ENCODE results near the gene RAB38. TPM values are rescaled to one million over a fixed set of nuclear protein-coding genes. Genes with fewer than 3 reads are reported as not detected.

RAB38 gene
- total and polyA plus RNA-seq, 2 donors (not counting 1 experiment from before 2014, with no cell fraction given): not detected

DNA sequence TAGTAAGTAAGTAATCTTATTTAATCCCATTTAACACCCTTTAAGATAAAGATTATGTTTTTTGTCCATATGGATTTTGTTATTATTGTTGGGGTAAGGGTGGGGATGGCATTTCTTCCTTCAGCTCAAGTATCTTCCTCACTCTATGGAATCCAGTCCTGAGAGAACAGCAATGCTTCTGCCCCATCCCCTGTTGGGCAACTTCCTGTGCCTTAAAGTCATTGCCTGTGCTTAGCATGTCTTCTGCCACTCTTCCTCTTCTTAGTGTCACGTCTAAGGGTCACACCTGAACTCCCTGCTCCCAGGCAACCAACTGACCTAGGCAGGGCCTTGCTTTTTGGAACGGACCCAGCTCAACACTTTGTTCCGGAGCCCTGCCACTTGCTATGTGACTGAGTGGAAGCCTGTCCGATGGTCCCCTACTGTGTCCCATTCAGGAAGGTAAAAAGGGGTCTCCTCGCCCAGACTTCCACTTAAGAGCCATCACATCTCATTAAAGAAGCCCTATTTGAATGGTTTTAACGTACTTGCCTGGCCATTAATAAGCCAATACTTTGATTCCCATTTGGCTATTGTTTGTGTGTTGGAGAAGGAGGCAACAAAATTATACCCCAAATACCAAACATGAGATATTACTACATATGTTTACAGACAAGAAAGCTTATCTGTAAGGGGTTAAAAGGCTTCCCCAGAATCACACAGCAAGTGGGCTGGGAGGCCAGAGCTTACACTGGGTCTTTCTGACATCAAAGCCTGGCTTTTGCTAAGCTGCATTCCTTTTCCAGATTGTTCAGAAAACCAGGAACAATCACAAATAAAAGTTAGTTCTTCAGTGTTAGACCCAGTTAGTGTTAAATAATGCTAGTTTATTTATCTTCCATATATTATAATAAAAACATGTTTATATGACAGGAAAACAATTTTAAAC lies 59.2 kb downstream of the RAB38 start:
- TF ChIP-seq EZH2 (IDR thresholded peaks at IDR 0.05; ENCODE audit: borderline replicate concordance, insufficient read depth, low read depth, low read length, poor library complexity, severe bottlenecking): no peak
- TF ChIP-seq, protein P1, sequence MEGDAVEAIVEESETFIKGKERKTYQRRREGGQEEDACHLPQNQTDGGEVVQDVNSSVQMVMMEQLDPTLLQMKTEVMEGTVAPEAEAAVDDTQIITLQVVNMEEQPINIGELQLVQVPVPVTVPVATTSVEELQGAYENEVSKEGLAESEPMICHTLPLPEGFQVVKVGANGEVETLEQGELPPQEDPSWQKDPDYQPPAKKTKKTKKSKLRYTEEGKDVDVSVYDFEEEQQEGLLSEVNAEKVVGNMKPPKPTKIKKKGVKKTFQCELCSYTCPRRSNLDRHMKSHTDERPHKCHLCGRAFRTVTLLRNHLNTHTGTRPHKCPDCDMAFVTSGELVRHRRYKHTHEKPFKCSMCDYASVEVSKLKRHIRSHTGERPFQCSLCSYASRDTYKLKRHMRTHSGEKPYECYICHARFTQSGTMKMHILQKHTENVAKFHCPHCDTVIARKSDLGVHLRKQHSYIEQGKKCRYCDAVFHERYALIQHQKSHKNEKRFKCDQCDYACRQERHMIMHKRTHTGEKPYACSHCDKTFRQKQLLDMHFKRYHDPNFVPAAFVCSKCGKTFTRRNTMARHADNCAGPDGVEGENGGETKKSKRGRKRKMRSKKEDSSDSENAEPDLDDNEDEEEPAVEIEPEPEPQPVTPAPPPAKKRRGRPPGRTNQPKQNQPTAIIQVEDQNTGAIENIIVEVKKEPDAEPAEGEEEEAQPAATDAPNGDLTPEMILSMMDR (IDR thresholded peaks at IDR 0.05): no peak
- Histone ChIP-seq H4K20me1 (ENCODE audit: control insufficient read depth, insufficient read depth, low read length, poor library complexity, severe bottlenecking) (no peaks in the 10 kb centered on the region), H2AFZ (ENCODE audit: insufficient read depth, low read depth, low read length, poor library complexity, severe bottlenecking) (no peak overlapping the region), H3K4me3 (ENCODE audit: control extremely low read depth in 1 of 5, extremely low read depth in 1 of 5, insufficient read depth in 1 of 5, low read depth in 2 of 5, low read length in 4 of 5) (no peak overlapping the region), H3K27me3 (replicated peaks in 1 of 4; ENCODE audit: control extremely low read depth in 1 of 4, control insufficient read depth in 3 of 4, insufficient read depth in 4 of 4, low read length in 3 of 4) (no peaks in the 10 kb centered on the region), H3K4me1 (ENCODE audit: control insufficient read depth in 2 of 2, insufficient read depth in 2 of 2, low read length in 2 of 2) (no peaks in the 10 kb centered on the region), H3K9ac (ENCODE audit: low read length) (no peak overlapping the region), H3K9me3 (ENCODE audit: control extremely low read depth in 1 of 3, control insufficient read depth in 2 of 3, insufficient read depth in 1 of 3, low read length in 2 of 3) (no peaks in the 10 kb centered on the region), H3K27ac (ENCODE audit: low read length in 2 of 2) (no peak overlapping the region), H3K79me2 (ENCODE audit: control insufficient read depth, insufficient read depth, low read length) (no peaks in the 10 kb centered on the region), H3K36me3 (replicated peaks in 1 of 2; ENCODE audit: control extremely low read depth in 1 of 2, control insufficient read depth in 1 of 2, extremely low read depth in 1 of 2, insufficient read depth in 2 of 2, low read length in 1 of 2) (no peaks in the 10 kb centered on the region), H3K4me2 (replicated peaks; ENCODE audit: low read depth, low read length, poor library complexity, severe bottlenecking) (no peak overlapping the region)
- Mint-ChIP-seq H3K4me1 (no peaks in the 10 kb centered on the region), H3K27me3 (peaks cover 4% of the 10 kb centered on the region), H3K9me3 (ENCODE audit: insufficient read depth) (no peaks in the 10 kb centered on the region), H3K27ac (no peak overlapping the region), H3K4me3 (no peak overlapping the region)
- intact Hi-C loops (cut with micrococcal nuclease): no loop called here
- WGBS (ENCODE audit: insufficient coverage): 76% methylated on average over 3 of the region's 6 CpGs
- no peak for ATAC-seq (ENCODE audit: low read depth)
- no peak for DNase-seq
- CTCF ChIA-PET: interaction anchor here (0.6 kb wide), 1 partner anchor 1136 kb away, joined by 3 read pairs; no protein-coding TSS in a partner anchor
- POLR2A ChIA-PET: no interaction called here

DNA sequence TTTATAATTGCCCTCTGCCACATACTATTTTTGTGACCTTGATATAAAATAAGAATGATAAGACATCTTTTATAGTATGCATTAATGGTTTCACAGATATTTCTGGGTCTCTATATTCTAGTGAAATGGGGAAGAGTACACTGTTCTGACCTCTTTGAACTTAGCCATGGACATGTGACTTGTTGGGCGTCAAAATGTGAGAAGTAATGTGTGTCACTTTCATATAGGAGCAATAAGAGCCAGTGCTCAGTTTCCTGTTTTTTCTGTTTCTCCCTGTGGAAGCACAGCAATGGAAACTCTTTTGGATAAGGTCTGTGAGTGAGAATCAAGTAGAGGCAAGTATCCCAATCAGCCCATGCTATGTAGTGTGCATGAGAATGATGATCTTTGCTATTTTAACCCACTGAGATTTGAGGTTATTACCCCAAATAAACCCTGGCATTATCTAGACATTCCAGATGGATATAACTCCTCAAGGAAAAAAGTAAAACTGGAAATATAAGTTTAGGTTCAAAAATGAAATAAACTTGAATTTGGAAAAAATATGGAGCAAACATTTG lies 60.7 kb downstream of the RAB38 start:
- H3K4me3 ChIP-seq (ENCODE audit: control extremely low read depth in 1 of 5, extremely low read depth in 1 of 5, insufficient read depth in 1 of 5, low read depth in 2 of 5, low read length in 4 of 5): no peak overlapping the region
- H3K9me3 ChIP-seq (ENCODE audit: control extremely low read depth in 1 of 3, control insufficient read depth in 2 of 3, insufficient read depth in 1 of 3, low read length in 2 of 3): no peaks in the 10 kb centered on the region
- 86% methylated on average over 1 of the region's 1 CpG for WGBS (ENCODE audit: insufficient coverage)
- no peaks in the 10 kb centered on the region for H3K4me1 Mint-ChIP-seq
- no peak overlapping the region for H3K27ac ChIP-seq (ENCODE audit: low read length in 2 of 2)
- H3K4me3 Mint-ChIP-seq: no peak overlapping the region
- TF ChIP-seq EZH2 (IDR thresholded peaks at IDR 0.05; ENCODE audit: borderline replicate concordance, insufficient read depth, low read depth, low read length, poor library complexity, severe bottlenecking): no peak
- TF ChIP-seq, protein P1 (IDR thresholded peaks at IDR 0.05): no peak
- intact Hi-C loops (cut with micrococcal nuclease): no loop called here
- CTCF ChIA-PET: no interaction called here
- no peaks in the 10 kb centered on the region for H3K27me3 Mint-ChIP-seq
- ATAC-seq (ENCODE audit: low read depth) (no peak), DNase-seq (no peak)
- no peaks in the 10 kb centered on the region for H3K27me3 ChIP-seq (replicated peaks in 1 of 4; ENCODE audit: control extremely low read depth in 1 of 4, control insufficient read depth in 3 of 4, insufficient read depth in 4 of 4, low read length in 3 of 4)
- POLR2A ChIA-PET: no interaction called here
- H3K27ac Mint-ChIP-seq: no peak overlapping the region
- no peak overlapping the region for H3K4me2 ChIP-seq (replicated peaks; ENCODE audit: low read depth, low read length, poor library complexity, severe bottlenecking)
- no peaks in the 10 kb centered on the region for H3K4me1 ChIP-seq (ENCODE audit: control insufficient read depth in 2 of 2, insufficient read depth in 2 of 2, low read length in 2 of 2)
- no peaks in the 10 kb centered on the region for H3K9me3 Mint-ChIP-seq (ENCODE audit: insufficient read depth)
- H3K79me2 ChIP-seq (ENCODE audit: control insufficient read depth, insufficient read depth, low read length): no peaks in the 10 kb centered on the region
- H2AFZ ChIP-seq (ENCODE audit: insufficient read depth, low read depth, low read length, poor library complexity, severe bottlenecking): no peak overlapping the region
- no peaks in the 10 kb centered on the region for H4K20me1 ChIP-seq (ENCODE audit: control insufficient read depth, insufficient read depth, low read length, poor library complexity, severe bottlenecking)
- no peak overlapping the region for H3K9ac ChIP-seq (ENCODE audit: low read length)
- H3K36me3 ChIP-seq (replicated peaks in 1 of 2; ENCODE audit: control extremely low read depth in 1 of 2, control insufficient read depth in 1 of 2, extremely low read depth in 1 of 2, insufficient read depth in 2 of 2, low read length in 1 of 2): no peaks in the 10 kb centered on the region

All from B cell (primary cell).